Uterus (tissue), 2 donors: ENCODE measurements around the gene PHYHIPL.

Experiments used
- CTCF ChIP-seq, 4 experiments: fragments of 200-600 bp in 2 of 4; fragments of 450-650 bp in 2 of 4; sonication (generic) in 2 of 4; IDR thresholded peaks; one replicate each; pipeline ENCODE4 v1.5.1; 2016 to 2019; ENCODE audit warnings: antibody characterized with exemption in 4 of 4, mild to moderate bottlenecking in 2 of 4, moderate library complexity in 1 of 4
- POLR2A ChIP-seq, 2 donors: fragments of 450-650 bp; IDR thresholded peaks; one replicate each; pipeline ENCODE4 v1.6.1; 2016; ENCODE audit warnings: antibody characterized with exemption in 2 of 2, mild to moderate bottlenecking in 1 of 2, moderate library complexity in 1 of 2

GRCh38 chr10:59173414-59173813 is 3.0 kb upstream of the PHYHIPL start:
- no peak for TF ChIP-seq CTCF (IDR thresholded peaks at IDR 0.05)
- TF ChIP-seq POLR2A (IDR thresholded peaks at IDR 0.05): no peak
